Progenitor cell of endocrine pancreas (in vitro differentiated cells): ENCODE results near the gene SFXN3. TPM values are rescaled to one million over a fixed set of nuclear protein-coding genes. Genes with fewer than 3 reads are reported as not detected.
A peak's percentile ranks its signal among the peaks of the same experiment; 100 is the strongest.

Source experiments
- DNase-seq: peaks from one replicate; pipeline ENCODE4 v3.0.0; 2021; ENCODE audit warnings: low spot score; ENCODE audit not compliant: unreplicated experiment
- H3K27ac Mint-ChIP-seq: 2 replicates; pipeline ENCODE4 v1.8.0; 2021; ENCODE audit warnings: mild to moderate bottlenecking, moderate library complexity, mixed read lengths
- H3K27me3 Mint-ChIP-seq: 2 replicates; pipeline ENCODE4 v1.8.0; 2021; ENCODE audit warnings: mixed read lengths
- H3K36me3 Mint-ChIP-seq: 2 replicates; pipeline ENCODE4 v1.8.0; 2022; ENCODE audit warnings: mixed read lengths; ENCODE audit not compliant: insufficient read depth
- H3K4me1 Mint-ChIP-seq: 2 replicates; pipeline ENCODE4 v1.8.0; 2021; ENCODE audit warnings: low read depth, mixed read lengths
- H3K4me3 Mint-ChIP-seq: 2 replicates; pipeline ENCODE4 v1.8.0; 2021; ENCODE audit warnings: low read depth, mild to moderate bottlenecking, moderate library complexity, mixed read lengths
- H3K9me3 Mint-ChIP-seq: 2 replicates; pipeline ENCODE4 v1.8.0; 2021; ENCODE audit warnings: low read depth, mixed read lengths
- CTCF ChIP-seq: fragments of 200-600 bp; sonication (generic); IDR thresholded peaks from one replicate; pipeline ENCODE4 v1.5.0; 2021; ENCODE audit warnings: antibody characterized with exemption, mild to moderate bottlenecking; ENCODE audit not compliant: unreplicated experiment
- total RNA-seq: library from RNA; stranded (reverse); gene quantifications from 2 replicates; pipeline ENCODE4 v1.2.1, GENCODE V29; 2021

Gene SFXN3
- total RNA-seq, 1 donor from 2014 or later: 6.1 TPM

GRCh38 chr10:101087376-101087775 is 56.3 kb downstream of the SFXN3 start:
- Mint-ChIP-seq H3K27me3 (peaks cover 85% of the 10 kb centered on the region), H3K27ac (no peak overlapping the region), H3K4me1 (peaks cover 7% of the 10 kb centered on the region), H3K36me3 (no peaks in the 10 kb centered on the region), H3K9me3 (no peaks in the 10 kb centered on the region), H3K4me3 (no peak overlapping the region)
- DNase-seq: no peak
- no peak for TF ChIP-seq CTCF

- no peaks in the 10 kb centered on the region for H3K9me3 Mint-ChIP-seq
- H3K4me3 Mint-ChIP-seq: no peak overlapping the region
- peaks cover 84% of the 10 kb centered on the region for H3K27me3 Mint-ChIP-seq
- no peak for DNase-seq
- no peak overlapping the region for H3K27ac Mint-ChIP-seq
- peaks cover 13% of the 10 kb centered on the region for H3K4me1 Mint-ChIP-seq
- no peaks in the 10 kb centered on the region for H3K36me3 Mint-ChIP-seq
- no peak for TF ChIP-seq CTCF
Observed at GRCh38 chr10:101087965-101088364, 56.9 kb downstream of the SFXN3 start.

DNA sequence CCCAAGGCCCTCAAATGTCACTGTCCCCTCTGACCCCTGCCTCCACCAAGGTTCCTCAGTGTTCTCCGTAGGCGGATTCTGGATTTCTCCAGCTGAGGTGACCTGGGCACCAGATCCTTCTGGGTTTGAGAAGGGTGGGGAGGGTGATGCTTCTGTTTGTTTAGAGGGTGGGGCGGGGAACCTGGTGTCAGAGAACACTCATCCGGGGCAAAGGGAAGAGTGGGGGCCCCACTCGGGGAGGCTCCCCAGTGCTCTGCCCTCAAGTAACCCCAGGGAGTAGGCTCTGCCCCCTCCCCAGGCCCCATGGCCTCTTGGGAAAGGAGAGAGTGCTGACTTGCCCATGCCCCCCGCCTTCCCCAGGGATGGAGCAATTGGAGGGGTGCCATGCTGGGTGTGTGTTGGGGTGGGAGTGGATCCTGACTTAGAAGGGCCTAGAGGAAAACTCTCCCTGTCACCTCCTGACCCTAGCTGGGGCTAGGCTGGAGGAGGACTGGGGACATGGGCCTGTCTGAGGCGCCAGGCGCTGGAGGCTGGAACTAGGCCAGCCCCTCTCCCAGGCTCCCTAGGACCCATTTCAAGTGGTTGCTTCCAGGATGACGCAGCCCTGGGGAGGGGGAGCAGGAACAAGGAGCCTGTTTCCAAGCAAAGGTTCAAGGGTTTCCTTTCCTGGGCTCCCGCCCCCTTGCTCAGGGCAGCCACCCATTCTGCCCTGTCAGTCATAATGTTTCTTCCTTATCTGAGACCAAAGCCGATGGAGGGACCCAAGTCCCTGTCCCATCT is 58.7 kb downstream of the SFXN3 start:
- no peaks in the 10 kb centered on the region for H3K9me3 Mint-ChIP-seq
- DNase-seq: no peak
- H3K4me1 Mint-ChIP-seq: peaks cover 16% of the 10 kb centered on the region
- H3K27ac Mint-ChIP-seq: no peak overlapping the region
- no peak overlapping the region for H3K4me3 Mint-ChIP-seq
- peaks cover 83% of the 10 kb centered on the region for H3K27me3 Mint-ChIP-seq
- no peaks in the 10 kb centered on the region for H3K36me3 Mint-ChIP-seq
- TF ChIP-seq CTCF: no peak

DNA sequence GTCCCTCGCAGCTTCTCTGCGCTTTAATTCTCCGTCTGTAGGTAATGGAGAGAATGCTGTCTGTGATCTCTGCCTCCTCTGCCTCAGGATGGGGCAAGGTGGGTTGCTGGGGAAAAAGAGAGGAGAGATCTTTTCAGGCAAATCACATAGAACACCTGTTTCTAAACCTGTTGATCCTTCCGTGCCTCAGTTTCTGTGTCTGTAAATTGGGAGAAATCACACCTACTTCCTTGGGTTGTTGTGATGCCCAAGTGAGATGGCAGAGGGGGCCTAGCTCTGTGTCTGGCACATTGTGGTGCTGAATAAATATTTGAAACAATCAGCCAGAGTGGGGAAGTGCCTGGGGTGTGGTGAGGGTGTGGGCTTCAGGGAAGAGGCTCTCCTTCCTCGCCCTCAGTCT is 59.6 kb downstream of the SFXN3 start:
- no peaks in the 10 kb centered on the region for H3K36me3 Mint-ChIP-seq
- peaks cover 15% of the 10 kb centered on the region for H3K4me1 Mint-ChIP-seq
- TF ChIP-seq CTCF: no peak
- no peak overlapping the region for H3K4me3 Mint-ChIP-seq
- H3K27me3 Mint-ChIP-seq: peaks cover 82% of the 10 kb centered on the region
- peak overlapping the region; percentile 10 for H3K27ac Mint-ChIP-seq
- no peak for DNase-seq
- no peaks in the 10 kb centered on the region for H3K9me3 Mint-ChIP-seq

Other genes with a start within 250 kb of the SFXN3 start
- gene SLF2, start 118.3 kb upstream of the SFXN3 start, total RNA-seq: 29.9 and 31.8 TPM in 2 replicates
- gene SEMA4G, start 61.7 kb upstream of the SFXN3 start, total RNA-seq: 57.1 and 62.3 TPM in 2 replicates
- 70.7 and 72.4 TPM in 2 replicates for gene MRPL43, start 43.7 kb upstream of the SFXN3 start, total RNA-seq
- 12.8 and 13.3 TPM in 2 replicates for gene TWNK, start 43.7 kb upstream of the SFXN3 start, total RNA-seq
- 81.1 and 83.2 TPM in 2 replicates for gene LZTS2, start 31.4 kb upstream of the SFXN3 start, total RNA-seq
- gene PDZD7, start 105 bp upstream of the SFXN3 start, total RNA-seq: 0.29 and 0.84 TPM in 2 replicates
- 1.3 and 2.0 TPM in 2 replicates for gene KAZALD1, start 30.8 kb downstream of the SFXN3 start, total RNA-seq
- gene TLX1, start 100.1 kb downstream of the SFXN3 start, total RNA-seq: not detected in 2 replicates
- not detected in 2 replicates for gene LBX1, start 198.2 kb downstream of the SFXN3 start, total RNA-seq